HL-60/S4 (cell line): Measurements from ENCODE around the gene FERD3L.

Experiments used
- in situ Hi-C: fragments of 300-500 bp; cut with MboI; formaldehyde crosslinking; loops from 2 replicates; pipeline ENCODE4 v1.14.3; 2022; ENCODE audit warnings: low sequenced_read_pairs

Gene FERD3L

DNA sequence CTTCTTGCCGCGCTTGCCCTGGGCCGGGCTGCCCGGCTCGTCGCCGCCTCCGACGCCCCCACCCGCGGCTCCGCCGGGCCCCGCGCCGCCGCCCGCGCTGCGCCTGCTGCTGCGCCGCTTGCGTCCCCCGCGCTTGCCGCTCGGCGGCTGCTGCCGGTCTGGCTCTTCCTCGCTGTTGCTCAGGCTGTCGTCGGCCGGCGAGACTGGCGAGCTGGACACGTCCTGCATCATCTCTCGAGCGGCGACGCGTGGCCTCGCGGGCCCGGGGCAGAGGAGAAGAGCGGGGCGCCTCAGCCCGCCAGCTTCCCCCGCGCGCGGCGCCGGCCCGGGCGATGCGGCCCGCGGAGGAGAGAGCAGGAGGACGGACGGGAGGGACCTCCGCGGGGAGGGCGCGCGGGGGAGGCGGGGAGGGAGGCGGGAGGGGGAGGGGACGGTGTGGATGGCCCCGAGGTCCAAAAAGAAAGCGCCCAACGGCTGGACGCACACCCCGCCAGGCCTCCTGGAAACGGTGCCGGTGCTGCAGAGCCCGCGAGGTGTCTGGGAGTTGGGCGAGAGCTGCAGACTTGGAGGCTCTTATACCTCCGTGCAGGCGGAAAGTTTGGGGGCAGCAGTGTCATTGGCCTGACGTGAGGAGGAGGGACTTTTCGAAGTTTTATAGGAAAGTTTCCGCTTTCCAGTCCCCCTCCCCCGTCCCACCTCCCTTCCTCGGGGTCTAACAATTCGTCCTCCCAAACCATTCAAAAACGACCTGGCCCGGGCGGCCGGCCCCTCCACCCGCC, 27.9 kb downstream of the FERD3L start, which contains the start of gene TWIST1:
TWIST1 (minus strand) TSS at position 546 of the 779 bp plus-strand sequence; CDS start at position 231, 315 bp downstream.
- in situ Hi-C loops: no loop called here

- in situ Hi-C loops: no loop called here
These were observed 28.8 kb downstream of the FERD3L start for GRCh38 chr7:19116121-19117090.

- in situ Hi-C loops: no loop called here
These were observed 30.7 kb downstream of the FERD3L start for GRCh38 chr7:19114551-19114855.

- in situ Hi-C loops: no loop called here
These were observed 31.2 kb downstream of the FERD3L start for GRCh38 chr7:19113855-19114550.

DNA sequence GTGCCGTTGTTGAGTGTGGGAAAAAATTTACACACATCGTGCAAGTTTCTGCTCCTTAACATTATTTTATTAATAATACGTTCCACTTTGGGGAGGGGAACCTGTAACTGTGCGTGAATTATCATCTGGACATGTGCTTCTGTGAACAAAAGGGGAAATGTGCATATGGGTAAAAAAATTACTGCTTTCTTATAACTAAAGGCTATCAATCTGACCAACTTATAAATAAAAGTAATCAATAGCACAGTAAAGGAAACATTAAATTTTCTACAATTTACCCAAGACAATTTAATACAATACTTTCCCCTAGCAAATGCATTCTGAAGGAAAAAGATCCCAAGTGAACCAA, 32.2 kb downstream of the FERD3L start:
- in situ Hi-C loops: no loop called here

GRCh38 chr7:19112274-19113001, 32.8 kb downstream of the FERD3L start:
- in situ Hi-C loops: no loop called here

GRCh38 chr7:19111474-19112273, 33.5 kb downstream of the FERD3L start:
- in situ Hi-C loops: no loop called here

DNA sequence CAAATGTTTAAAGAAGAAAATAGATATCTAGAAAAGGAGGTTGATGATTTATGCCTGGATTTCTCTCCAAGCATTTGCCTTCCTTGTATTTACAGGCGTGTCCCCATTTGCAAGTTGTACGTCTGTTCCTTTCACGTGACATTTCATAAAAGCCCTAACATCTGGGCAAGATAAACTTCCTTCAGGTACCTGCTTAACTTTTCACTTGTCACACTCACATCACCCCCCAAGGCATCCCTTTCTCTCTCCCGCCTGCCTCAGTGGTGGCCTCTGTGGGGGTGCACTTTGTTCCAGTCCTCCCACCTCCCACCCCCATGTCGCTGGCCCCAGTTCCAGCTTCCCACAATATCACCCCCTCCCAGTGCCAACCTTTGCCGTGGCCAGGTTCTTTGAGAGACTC, 34.4 kb downstream of the FERD3L start:
- in situ Hi-C loops: no loop called here

DNA sequence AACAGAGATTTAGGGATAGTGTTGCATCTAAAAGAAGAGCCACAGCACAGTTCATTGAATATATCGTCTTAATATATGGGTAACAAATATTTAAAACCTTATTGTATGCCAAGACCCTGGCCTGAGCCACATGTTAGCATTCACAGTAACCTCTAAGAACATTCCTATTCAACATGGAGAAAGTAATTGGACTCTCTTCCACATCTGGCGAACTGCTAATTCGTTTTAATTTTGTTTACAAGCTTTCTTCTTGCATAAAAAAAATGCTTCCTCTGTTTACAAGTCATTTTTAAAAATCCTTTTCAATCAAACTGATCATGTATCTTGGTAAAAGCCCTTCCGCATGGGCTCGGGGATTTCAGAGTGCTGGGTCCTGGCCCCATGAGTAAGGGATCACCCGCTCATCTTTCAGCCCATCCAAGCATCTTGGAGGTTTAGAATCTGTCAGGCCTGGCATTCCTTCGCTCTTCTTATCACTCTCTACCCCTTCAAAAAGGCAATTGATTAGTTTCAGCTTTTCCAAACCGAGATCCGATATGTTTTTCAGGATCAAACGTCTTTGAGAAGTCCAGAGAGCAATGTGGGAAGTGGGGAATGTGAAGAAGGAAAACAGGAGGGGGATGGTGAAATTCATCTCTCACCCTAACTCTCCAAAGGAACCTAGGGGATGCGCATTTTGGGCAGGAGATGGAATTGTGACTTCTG, 35.0 kb downstream of the FERD3L start:
- in situ Hi-C loops: no loop called here

GRCh38 chr7:19109000-19109946, 35.9 kb downstream of the FERD3L start:
- in situ Hi-C loops: no loop called here

DNA sequence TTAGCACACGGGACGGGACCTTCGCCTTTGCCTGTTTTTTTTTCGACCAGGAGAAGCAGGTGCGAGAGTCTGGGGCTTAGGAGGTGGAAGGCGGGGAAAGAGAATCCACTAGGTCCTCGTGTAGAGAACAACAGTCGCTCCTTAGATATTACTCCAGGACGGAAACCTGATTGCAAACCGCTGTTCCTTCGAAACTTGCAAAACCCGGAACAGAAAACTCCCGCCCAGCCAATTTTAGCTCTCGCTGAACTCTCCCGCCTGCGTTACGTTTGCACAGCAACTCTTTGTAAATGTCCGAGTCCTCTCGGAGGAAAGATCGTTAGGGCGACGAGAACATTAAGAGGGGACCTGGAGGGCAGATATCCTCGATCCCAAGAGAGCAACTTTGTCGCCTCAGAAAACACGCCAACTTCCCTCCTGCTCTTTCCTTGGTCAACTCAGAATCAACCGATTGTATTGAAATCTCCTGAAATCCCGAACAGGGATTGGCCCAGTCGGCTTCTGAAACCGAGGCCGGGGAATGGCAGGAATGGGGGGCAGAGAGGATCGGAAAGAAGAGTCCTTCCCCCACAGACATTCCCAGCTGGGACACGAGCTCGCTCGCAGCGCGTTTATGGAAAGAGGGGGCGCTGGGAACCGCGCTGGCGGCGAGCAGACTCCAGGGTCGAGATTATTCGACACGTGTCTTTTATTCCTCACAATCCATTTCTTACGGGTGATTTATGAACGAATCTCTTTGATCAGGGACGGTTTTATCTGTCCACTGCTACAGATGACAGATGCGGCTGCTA, 37.7 kb downstream of the FERD3L start:
- in situ Hi-C loops: no loop called here

GRCh38 chr7:19107081-19107355, 38.2 kb downstream of the FERD3L start:
- in situ Hi-C loops: no loop called here

- in situ Hi-C loops: no loop called here
These were observed 38.8 kb downstream of the FERD3L start for GRCh38 chr7:19106241-19107080.

- in situ Hi-C loops: no loop called here
These were observed 39.7 kb downstream of the FERD3L start for GRCh38 chr7:19105546-19105945.

- in situ Hi-C loops: no loop called here
These were observed 40.4 kb downstream of the FERD3L start for GRCh38 chr7:19104811-19105210.

- in situ Hi-C loops: no loop called here
These were observed 42.3 kb downstream of the FERD3L start for GRCh38 chr7:19102884-19103283.

- in situ Hi-C loops: no loop called here
These were observed 43.3 kb downstream of the FERD3L start for GRCh38 chr7:19101909-19102308.
